ENCODE results near the gene DDC.
A peak's percentile ranks its signal among the peaks of the same experiment; 100 is the strongest.

DDC gene

DNA sequence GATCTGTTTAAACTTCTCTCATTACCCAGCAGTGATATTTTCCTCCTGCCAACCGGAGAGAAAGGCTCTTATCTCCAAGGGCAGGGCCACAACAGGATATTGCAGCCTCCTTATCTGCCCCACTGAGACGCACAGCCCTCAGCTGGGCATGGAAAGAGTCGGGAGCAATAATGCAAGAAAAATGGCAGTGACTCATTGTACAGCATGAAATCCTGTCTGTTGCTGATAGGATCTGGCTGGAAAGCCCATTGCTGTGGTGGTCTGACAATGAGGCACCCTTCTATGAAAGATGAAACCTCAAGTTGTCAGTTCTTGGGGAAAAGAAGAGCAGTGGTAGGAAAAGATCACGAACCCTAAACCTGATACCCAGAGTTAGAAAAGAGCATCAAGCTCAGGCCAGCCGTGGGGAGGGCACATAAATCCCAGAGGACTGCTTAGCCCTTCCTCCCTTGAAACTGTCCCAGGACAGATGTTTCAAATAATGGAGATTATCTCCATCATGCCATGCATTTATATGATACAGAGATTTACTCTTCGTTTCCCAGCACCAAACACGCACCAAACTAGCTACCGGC, 68.0 kb downstream of the DDC start:
- peaks cover 58% of the 10 kb centered on the region for H3K27me3 Mint-ChIP-seq
- H3K27ac Mint-ChIP-seq: peak overlapping the region in 1 of 2 donors; percentile 35
- DNase-seq (no peak), ATAC-seq (no peak)
- peak overlapping the region in 1 of 2 donors; percentile 11 for H3K4me3 Mint-ChIP-seq
- no peaks in the 10 kb centered on the region for H3K9me3 Mint-ChIP-seq
- H3K4me1 Mint-ChIP-seq: peaks cover 12% of the 10 kb centered on the region

DNA sequence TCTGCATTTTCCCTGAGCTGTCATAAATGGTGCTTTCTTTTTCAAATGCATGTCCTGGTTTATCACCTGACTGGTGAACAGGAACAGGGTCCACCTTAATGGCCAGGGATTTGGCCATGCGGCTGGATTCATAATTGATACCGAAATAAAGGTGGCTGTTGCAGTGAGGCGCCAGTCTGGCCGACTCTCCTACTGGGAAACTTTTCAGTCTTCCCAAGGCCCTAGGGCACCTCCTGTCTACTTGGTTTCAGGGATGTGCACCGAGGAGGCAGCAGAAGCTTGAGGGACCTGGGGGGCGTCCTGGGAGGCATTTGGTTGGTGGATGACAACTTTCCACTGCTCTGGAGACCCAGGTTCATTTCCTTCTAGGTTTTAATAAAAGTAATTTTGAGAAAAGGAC, 68.6 kb downstream of the DDC start:
- Mint-ChIP-seq H3K4me1 (peaks cover 12% of the 10 kb centered on the region), H3K9me3 (no peaks in the 10 kb centered on the region), H3K4me3 (no peak overlapping the region), H3K27me3 (peaks cover 58% of the 10 kb centered on the region), H3K27ac (no peak overlapping the region)
- no peak for DNase-seq
- no peak for ATAC-seq

DNA sequence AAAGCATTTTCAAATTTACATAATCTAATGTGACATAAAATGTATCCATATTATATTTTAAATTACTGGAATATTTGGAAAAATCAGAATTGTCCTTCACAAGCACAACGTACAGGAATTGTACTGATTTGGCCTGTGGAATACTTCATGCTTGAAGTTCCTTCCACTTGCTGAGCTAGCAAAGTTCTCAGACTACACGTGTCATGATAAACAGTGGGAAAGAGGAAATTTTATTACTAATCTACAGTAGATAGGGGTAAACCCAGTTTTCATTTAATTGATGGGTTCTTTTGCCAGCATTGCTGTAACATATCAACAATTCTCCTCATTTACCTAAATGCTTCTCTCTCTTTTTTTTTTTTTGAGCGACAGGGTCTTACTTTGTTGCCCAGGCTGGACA, 69.5 kb downstream of the DDC start:
- Mint-ChIP-seq H3K27me3 (peaks cover 58% of the 10 kb centered on the region), H3K27ac (no peak overlapping the region), H3K4me1 (peaks cover 12% of the 10 kb centered on the region), H3K9me3 (no peaks in the 10 kb centered on the region), H3K4me3 (no peak overlapping the region)
- ATAC-seq (no peak), DNase-seq (no peak)

DNA sequence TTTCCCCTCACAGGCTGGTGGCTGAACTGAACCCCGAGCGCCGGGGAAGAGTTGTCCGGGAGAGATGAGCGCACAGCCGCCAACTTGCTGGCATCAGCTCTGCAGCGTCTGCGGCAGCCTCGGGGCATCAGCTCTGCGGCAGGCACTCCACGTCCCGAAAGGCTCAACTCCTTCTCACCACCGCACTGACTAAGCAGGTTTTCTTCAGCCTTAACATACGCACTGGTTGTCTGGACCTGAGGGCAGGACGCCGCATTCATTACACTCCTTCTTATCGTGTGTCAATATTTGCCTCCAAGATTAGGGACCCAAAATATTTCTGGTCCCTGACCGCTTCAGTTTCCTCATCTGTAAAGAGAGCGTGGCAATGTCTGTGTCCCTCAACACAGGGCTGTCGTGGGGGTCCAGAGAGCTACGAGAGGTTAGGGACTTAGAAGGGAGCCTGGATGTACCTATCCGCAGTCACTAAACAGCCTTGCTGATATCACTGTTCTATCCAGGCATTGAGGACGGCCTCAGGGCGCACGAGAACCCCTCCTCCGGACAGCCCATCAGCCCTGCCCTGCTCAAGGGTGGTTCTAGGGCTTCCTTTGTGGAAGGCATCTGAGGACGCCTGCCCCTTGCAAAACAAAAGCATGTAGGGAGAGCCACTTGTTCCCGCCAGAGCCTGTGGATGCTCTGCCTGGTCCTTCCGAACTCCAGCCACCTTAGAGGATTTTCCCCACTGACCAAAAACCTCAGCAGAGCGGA, 72.3 kb downstream of the DDC start:
- Mint-ChIP-seq H3K4me1 (peaks cover 12% of the 10 kb centered on the region), H3K9me3 (no peaks in the 10 kb centered on the region), H3K27me3 (peaks cover 35% of the 10 kb centered on the region), H3K27ac (no peak overlapping the region), H3K4me3 (no peak overlapping the region)
- no peak for ATAC-seq
- DNase-seq: no peak

DNA sequence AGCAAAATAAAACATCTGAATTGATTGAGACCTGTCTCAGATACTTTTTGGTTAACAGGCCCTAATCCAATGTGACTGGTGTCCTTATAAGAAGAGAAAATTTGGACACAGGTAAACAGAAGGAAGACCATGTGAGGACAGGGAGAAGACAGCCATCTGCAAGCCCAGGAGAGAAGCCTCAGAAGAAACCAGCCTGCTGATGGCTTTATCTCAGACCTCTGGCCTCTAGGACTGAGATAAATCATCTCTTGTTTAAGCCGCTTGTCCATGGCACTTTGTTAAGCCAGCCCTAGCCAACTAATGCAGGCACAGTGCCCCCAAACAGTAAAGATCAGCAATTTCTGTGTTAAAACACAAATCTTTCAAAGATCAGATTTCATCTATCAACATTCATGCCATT, 73.3 kb downstream of the DDC start:
- no peaks in the 10 kb centered on the region for H3K9me3 Mint-ChIP-seq
- peaks cover 5% of the 10 kb centered on the region for H3K4me1 Mint-ChIP-seq
- no peak overlapping the region for H3K4me3 Mint-ChIP-seq
- DNase-seq (no peak), ATAC-seq (no peak)
- H3K27me3 Mint-ChIP-seq: peaks cover 25% of the 10 kb centered on the region
- H3K27ac Mint-ChIP-seq: no peak overlapping the region

DNA sequence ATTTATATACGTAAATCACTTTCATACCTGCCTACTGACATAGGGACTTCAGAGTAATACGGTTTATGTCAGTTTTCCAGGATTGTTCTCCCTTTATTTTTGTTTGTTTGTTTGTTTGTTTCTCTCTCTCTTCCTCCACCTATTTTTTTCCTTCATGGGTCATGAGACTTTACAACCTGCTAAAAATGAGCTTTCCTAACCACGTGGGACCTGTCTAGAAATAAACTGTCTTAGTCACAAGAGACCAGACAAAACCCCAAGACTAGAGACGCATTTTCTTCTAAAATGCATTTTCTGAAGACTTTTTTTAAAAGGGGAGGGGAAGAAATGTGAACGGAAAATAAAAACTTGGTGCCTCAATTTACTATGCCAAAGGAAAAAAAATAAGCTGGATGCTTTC, 74.0 kb downstream of the DDC start:
- no peaks in the 10 kb centered on the region for H3K4me1 Mint-ChIP-seq
- H3K27ac Mint-ChIP-seq: no peak overlapping the region
- DNase-seq: no peak
- H3K27me3 Mint-ChIP-seq: peaks cover 21% of the 10 kb centered on the region
- no peaks in the 10 kb centered on the region for H3K9me3 Mint-ChIP-seq
- no peak overlapping the region for H3K4me3 Mint-ChIP-seq
- no peak for ATAC-seq

DNA sequence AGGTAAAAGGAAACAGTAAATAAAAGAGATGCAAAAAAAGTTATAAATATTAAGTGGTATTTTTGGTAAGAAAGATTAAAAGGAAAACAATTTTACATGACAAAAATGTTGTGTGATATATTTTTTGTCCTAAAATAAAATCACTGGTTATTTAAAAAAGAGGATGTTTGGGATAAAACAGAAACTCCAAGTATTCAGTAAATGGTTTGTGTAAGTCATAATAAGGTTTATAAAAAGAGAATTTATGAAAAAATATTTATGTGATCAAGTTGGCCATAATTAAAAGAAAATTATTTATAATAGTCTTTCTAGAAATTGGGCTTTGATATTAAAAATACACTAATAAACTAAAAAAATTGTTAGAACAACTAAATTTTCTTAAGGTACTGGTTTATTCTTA, 76.8 kb downstream of the DDC start:
- Mint-ChIP-seq H3K9me3 (no peaks in the 10 kb centered on the region), H3K27me3 (peaks cover 19% of the 10 kb centered on the region), H3K4me1 (no peaks in the 10 kb centered on the region), H3K4me3 (no peak overlapping the region), H3K27ac (no peak overlapping the region)
- DNase-seq (no peak), ATAC-seq (no peak)

DNA sequence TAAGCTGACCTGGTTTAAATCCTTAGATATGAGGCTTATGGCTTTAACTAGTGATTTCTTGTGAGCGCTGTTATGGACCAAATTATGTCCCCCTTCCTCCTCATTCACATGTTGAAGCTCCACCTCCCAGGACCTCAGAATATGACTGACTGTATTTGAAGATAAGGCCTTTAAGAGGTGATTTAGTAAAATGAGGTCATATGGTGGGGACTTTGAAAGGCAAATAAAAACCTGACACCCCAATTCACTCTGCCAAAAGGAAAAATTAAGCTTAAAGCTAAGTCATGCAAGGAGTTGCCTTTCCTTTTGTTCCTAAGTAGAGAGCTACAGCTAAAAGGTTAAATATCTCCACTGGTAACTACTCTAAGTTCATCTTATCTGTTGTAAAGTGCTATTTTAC, 78.7 kb downstream of the DDC start:
- Mint-ChIP-seq H3K27ac (no peak overlapping the region), H3K27me3 (peaks cover 8% of the 10 kb centered on the region), H3K4me3 (no peak overlapping the region), H3K9me3 (no peaks in the 10 kb centered on the region), H3K4me1 (no peaks in the 10 kb centered on the region)
- DNase-seq: no peak
- no peak for ATAC-seq

DNA sequence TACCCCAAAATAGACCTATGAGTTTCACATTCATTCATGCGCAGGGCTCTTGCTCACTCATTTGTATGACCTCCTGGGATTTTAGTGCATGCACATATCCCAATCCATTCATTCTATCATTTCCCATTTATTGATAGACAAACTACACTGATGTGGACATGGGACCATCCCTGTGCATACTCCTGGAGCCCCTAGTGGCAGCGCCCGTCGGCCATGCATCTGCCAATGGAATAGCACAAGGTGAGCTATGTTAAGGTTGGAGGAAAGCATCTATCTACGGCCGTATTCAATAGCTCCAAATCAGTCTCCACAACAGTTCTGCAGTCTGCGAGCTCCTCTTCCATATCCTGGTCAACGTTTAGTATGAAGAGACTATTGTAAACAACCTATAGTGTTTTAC, 83.3 kb downstream of the DDC start:
- no peak for ATAC-seq
- H3K27me3 Mint-ChIP-seq: peaks cover 8% of the 10 kb centered on the region
- DNase-seq: no peak
- H3K27ac Mint-ChIP-seq: no peak overlapping the region
- H3K9me3 Mint-ChIP-seq: no peaks in the 10 kb centered on the region
- no peak overlapping the region for H3K4me3 Mint-ChIP-seq
- H3K4me1 Mint-ChIP-seq: no peaks in the 10 kb centered on the region

DNA sequence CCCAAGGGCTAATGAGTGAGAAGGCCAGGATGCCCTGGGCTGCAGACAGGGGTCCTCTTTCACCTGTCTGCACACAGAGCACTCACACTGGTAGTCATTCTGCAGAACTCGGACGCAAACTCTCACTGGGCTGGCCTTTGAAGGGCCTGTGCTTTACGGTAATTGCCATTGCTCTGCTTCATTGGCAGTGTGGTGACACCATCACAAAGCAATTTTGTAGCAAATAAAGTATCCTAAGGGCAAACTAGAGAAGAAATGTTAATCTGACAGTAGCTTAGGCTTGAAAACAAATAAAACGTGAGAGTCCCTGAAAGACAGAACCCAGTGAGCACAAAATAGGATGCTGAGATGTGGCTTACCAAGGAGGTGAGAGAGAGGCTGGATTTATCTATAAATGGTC, 84.4 kb downstream of the DDC start:
- DNase-seq: no peak
- no peaks in the 10 kb centered on the region for H3K9me3 Mint-ChIP-seq
- ATAC-seq: no peak
- H3K4me3 Mint-ChIP-seq: no peak overlapping the region
- H3K4me1 Mint-ChIP-seq: no peaks in the 10 kb centered on the region
- no peak overlapping the region for H3K27ac Mint-ChIP-seq
- H3K27me3 Mint-ChIP-seq: peaks cover 8% of the 10 kb centered on the region

DNA sequence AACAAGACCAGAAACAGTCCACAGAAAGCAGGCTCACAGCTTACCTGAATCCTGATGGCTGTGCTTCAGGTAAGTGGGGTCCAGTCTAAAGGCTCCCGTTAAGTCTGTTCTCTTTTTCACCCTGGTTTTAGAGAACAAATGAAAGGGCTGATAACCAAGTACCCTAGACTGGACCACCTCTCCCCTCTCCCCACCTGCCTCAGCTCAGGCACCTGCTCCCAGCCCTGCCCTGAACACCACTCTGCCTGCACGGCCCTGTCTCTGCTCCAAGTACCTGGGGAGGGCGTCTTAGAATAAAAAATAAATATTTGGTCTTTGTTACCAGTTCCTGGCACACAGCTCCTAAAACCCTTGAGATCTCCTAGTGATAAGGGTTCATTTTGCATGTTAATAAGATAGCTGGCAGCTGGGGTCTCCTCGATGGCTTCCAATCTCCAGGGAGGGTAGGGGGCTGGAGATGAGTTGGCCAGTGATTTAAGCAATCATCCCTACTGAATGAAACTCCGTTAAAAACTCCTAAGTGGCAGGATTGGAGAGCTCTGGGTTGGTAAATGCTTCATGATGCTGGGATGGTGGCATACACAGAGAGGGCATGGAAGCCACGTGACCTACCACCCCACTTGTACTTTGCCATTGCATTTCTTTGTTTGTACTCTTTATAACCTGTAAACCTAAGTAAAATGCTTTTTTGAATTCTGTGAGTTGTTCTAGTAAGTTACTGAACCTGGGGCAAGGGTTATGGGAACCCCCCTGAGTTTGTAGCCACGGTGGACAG, 85.3 kb downstream of the DDC start:
- no peak for ATAC-seq
- Mint-ChIP-seq H3K4me1 (peaks cover 3% of the 10 kb centered on the region), H3K4me3 (no peak overlapping the region), H3K27ac (no peak overlapping the region), H3K27me3 (peaks cover 8% of the 10 kb centered on the region), H3K9me3 (no peaks in the 10 kb centered on the region)
- DNase-seq: no peak

DNA sequence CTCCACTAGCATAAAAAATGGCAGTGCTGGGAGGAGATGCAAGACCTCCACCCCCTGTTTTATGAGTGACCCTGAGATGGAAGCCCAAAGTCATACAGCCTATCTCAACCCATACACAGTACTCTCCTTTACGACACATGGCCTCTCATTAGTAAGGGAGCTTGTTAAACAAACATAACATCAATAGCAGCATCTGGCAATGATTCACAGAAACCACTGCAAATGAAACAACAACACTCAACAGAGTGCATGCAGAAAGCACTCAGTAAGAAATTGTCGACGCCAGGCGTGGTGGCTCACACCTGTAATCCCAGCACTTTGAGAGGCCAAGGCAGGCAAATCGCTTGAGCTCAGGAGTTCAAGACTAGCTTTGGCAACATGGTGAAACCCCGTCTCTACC, 87.6 kb downstream of the DDC start:
- no peak for DNase-seq
- Mint-ChIP-seq H3K4me1 (peaks cover 6% of the 10 kb centered on the region), H3K9me3 (no peaks in the 10 kb centered on the region), H3K27me3 (peaks cover 20% of the 10 kb centered on the region), H3K4me3 (no peak overlapping the region), H3K27ac (no peak overlapping the region)
- no peak for ATAC-seq

DNA sequence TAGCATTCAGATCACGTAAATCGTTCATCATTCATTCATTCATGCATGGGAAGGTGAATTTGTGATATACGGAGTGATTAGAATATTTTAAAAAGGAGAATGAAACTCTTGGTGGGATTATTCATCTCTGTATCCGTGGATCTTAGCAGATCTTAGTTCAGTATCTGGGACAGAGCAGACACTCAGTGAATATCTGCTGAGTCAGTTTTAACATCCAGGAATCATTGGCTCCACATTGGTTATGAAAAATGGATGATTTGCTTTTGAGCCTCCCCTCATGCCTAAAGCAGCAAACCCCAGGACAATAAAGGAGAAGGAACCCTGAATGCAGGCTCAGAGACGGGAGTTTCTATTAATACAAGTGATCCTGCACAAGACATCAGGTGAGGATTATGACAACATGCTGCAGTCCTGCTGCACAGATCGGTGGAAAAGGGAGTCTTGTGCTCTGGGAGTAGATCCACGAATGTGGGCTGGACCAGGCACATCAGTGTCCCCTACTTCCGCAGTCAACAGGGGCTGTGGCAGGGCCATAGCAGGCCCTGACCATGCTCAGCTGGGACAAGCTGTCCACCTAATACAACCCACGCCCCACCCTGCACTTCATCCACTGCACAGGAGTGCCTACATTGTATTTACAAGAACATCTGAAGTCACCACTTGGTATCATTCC, 88.1 kb downstream of the DDC start:
- ATAC-seq: no peak
- H3K9me3 Mint-ChIP-seq: no peaks in the 10 kb centered on the region
- H3K27me3 Mint-ChIP-seq: peaks cover 24% of the 10 kb centered on the region
- peaks cover 6% of the 10 kb centered on the region for H3K4me1 Mint-ChIP-seq
- no peak overlapping the region for H3K4me3 Mint-ChIP-seq
- H3K27ac Mint-ChIP-seq: no peak overlapping the region
- DNase-seq: no peak

DNA sequence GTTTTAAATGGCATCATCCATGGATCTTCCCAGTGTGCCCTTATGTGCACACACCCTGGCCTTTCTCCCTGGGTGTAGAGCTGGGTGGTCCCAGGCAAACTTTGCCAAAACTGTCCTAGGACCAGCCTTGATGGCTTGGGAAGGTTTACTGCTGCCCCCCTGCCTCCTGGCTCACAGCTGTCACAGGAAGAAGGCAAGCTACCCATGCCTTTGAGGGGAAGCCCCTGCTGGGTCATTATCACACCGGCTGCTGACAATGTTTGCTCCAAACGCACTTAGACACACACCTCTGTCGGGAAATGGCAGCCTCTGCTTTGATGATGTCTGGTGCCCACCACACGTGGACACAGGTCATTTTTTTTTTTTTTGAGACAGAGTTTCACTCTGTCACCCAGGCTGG, 89.9 kb downstream of the DDC start:
- H3K4me1 Mint-ChIP-seq: peaks cover 6% of the 10 kb centered on the region
- H3K27ac Mint-ChIP-seq: no peak overlapping the region
- DNase-seq (no peak), ATAC-seq (peak; percentile 72)
- H3K27me3 Mint-ChIP-seq: peaks cover 24% of the 10 kb centered on the region
- H3K4me3 Mint-ChIP-seq: no peak overlapping the region
- H3K9me3 Mint-ChIP-seq: no peaks in the 10 kb centered on the region

DNA sequence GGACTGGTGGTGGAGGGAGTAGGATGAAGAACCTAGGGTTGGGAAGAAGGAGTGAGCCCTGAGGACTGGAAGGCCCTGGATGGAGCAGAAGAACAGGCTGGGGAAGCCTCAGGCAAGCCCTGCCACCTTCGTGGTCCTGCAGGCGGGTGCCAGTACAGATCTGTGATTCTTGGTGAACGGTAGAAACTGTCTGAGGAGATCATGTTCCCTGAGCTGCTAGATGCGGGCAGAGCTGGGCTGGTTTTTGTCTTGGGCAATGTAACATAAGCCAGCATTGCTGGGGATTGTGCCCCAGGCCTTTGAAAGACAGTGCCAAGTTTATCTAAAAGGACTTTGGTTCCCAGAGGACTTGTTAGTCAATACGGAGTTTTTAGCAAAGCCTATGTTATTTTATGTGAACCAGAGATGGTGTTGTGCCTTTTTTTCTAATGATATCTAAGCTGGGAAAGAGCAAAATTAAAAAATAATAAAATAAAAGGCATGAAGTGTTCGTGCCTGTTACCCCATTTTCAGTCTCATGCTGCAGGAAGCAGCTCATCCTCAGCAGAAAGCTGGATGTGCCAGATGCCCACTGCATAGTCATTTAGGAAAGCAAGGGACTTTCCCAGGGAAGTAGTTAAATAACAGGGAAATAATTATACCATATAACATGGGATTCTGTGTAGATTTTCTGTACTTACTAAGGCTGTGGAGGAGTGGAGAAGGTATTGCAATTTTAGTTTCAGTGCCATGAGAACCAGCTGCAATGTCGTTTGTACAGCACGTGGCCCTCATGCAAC, 90.6 kb downstream of the DDC start:
- DNase-seq: no peak
- no peak for ATAC-seq
- Mint-ChIP-seq H3K27ac (peak overlapping the region in 1 of 2 donors; percentile 59), H3K4me1 (peaks cover 6% of the 10 kb centered on the region), H3K27me3 (peaks cover 24% of the 10 kb centered on the region), H3K9me3 (no peaks in the 10 kb centered on the region), H3K4me3 (no peak overlapping the region)
